Breast epithelium (tissue), 4 donors: ENCODE results near the gene NME9. TPM values are rescaled to one million over a fixed set of nuclear protein-coding genes. Genes with fewer than 3 reads are reported as not detected.

Source experiments
- DNase-seq, 2 donors: peaks; one replicate each; pipeline ENCODE4 v3.0.0-alpha.2; 2019; ENCODE audit warnings: low spot score in 2 of 2
- H3K27ac ChIP-seq, 2 donors: fragments of 200-600 bp; sonication (generic) in 1 of 2; one replicate each; pipeline ENCODE4 v1.5.1; 2016 to 2019; ENCODE audit warnings: mild to moderate bottlenecking in 1 of 2
- H3K27me3 ChIP-seq, 2 donors: fragments of 200-600 bp; sonication (generic) in 1 of 2; one replicate each; pipeline versions ENCODE4 v1.5.1 to v1.6.0; 2017 to 2019; ENCODE audit warnings: control low read depth in 1 of 2, mild to moderate bottlenecking in 1 of 2
- H3K36me3 ChIP-seq: fragments of 200-600 bp; one replicate; pipeline ENCODE4 v1.5.1; 2019
- H3K4me1 ChIP-seq, 2 donors: fragments of 200-600 bp; sonication (generic); one replicate each; pipeline ENCODE4 v1.5.1; 2016 to 2019; ENCODE audit warnings: control low read depth in 1 of 2
- H3K4me3 ChIP-seq, 3 donors: fragments of 200-600 bp; sonication (generic); 1 replicate in 2 of 3; 2 replicates in 1 of 3; pipeline ENCODE4 v1.5.1; 2016 to 2019; ENCODE audit warnings: mild to moderate bottlenecking in 3 of 3, moderate library complexity in 2 of 3
- H3K9me3 ChIP-seq, 2 donors: fragments of 200-600 bp; sonication (generic) in 1 of 2; one replicate each; pipeline ENCODE4 v1.5.1; 2016 to 2019; ENCODE audit warnings: control low read depth in 1 of 2
- CTCF ChIP-seq, 3 donors: fragments of 450-650 bp; IDR thresholded peaks; one replicate each; pipeline ENCODE4 v1.5.1; 2016 to 2017; ENCODE audit warnings: antibody characterized with exemption in 3 of 3, mild to moderate bottlenecking in 3 of 3, moderate library complexity in 3 of 3
- POLR2A ChIP-seq: fragments of 450-650 bp; IDR thresholded peaks from one replicate; pipeline ENCODE4 v1.6.1; 2016; ENCODE audit warnings: antibody characterized with exemption, mild to moderate bottlenecking, moderate library complexity
- POLR2AphosphoS5 ChIP-seq, 3 donors: sonication (generic); formaldehyde crosslinking; IDR thresholded peaks; one replicate each; pipeline ENCODE4 v1.6.1; 2017; ENCODE audit warnings: antibody characterized with exemption in 3 of 3
- intact Hi-C: fragments of 100-400 bp; cut with DNase I; formaldehyde crosslinking; loops from one replicate; pipeline ENCODE4 v1.15.1; 2023; ENCODE audit warnings: low total_unique reads
- total RNA-seq, 3 donors: library from RNA; depleted of rRNA; stranded (reverse); fragments of >200 nt; gene quantifications; one replicate each; pipeline ENCODE4 v1.1.0, GENCODE V29; 2016

NME9 gene
- total RNA-seq, 3 donors from 2014 or later = 0.48 to 1.3 (median 0.98) TPM

- intact Hi-C loops = no loop called here
- Histone ChIP-seq H3K4me3 (no peak overlapping the region), H3K9me3 (no peaks in the 10 kb centered on the region), H3K36me3 (no peaks in the 10 kb centered on the region), H3K4me1 (no peaks in the 10 kb centered on the region), H3K27me3 (no peaks in the 10 kb centered on the region), H3K27ac (no peak overlapping the region)
- DNase-seq = no peak
- TF ChIP-seq CTCF (IDR thresholded peaks at IDR 0.05) (no peak), POLR2AphosphoS5 (IDR thresholded peaks at IDR 0.05) (no peak), POLR2A (no peak)
These were observed 29.0 kb downstream of the NME9 start for GRCh38 chr3:138300647-138301046.

GRCh38 chr3:138297876-138298275, 31.8 kb downstream of the NME9 start:
- Histone ChIP-seq H3K4me1 (no peaks in the 10 kb centered on the region), H3K27me3 (no peaks in the 10 kb centered on the region), H3K9me3 (no peaks in the 10 kb centered on the region), H3K36me3 (no peaks in the 10 kb centered on the region), H3K27ac (no peak overlapping the region), H3K4me3 (no peak overlapping the region)
- TF ChIP-seq CTCF (IDR thresholded peaks at IDR 0.05) (no peak), POLR2A (no peak), POLR2AphosphoS5 (IDR thresholded peaks at IDR 0.05) (no peak)
- intact Hi-C loops = no loop called here
- DNase-seq = no peak

- H3K36me3 ChIP-seq = no peaks in the 10 kb centered on the region
- intact Hi-C loops = no loop called here
- H3K4me3 ChIP-seq = no peak overlapping the region
- no peak for TF ChIP-seq POLR2A
- TF ChIP-seq CTCF (IDR thresholded peaks at IDR 0.05) = no peak
- no peak for TF ChIP-seq POLR2AphosphoS5 (IDR thresholded peaks at IDR 0.05)
- H3K9me3 ChIP-seq = no peaks in the 10 kb centered on the region
- DNase-seq = no peak
- no peaks in the 10 kb centered on the region for H3K4me1 ChIP-seq
- H3K27me3 ChIP-seq = no peaks in the 10 kb centered on the region
- H3K27ac ChIP-seq = no peak overlapping the region
These were observed 32.5 kb downstream of the NME9 start for GRCh38 chr3:138297059-138297607.

GRCh38 chr3:138296639-138297038, 33.0 kb downstream of the NME9 start:
- Histone ChIP-seq H3K36me3 (no peaks in the 10 kb centered on the region), H3K27ac (no peak overlapping the region), H3K9me3 (no peaks in the 10 kb centered on the region), H3K4me3 (no peak overlapping the region), H3K27me3 (no peaks in the 10 kb centered on the region), H3K4me1 (no peaks in the 10 kb centered on the region)
- DNase-seq = no peak
- no peak for TF ChIP-seq POLR2A
- no peak for TF ChIP-seq CTCF (IDR thresholded peaks at IDR 0.05)
- no peak for TF ChIP-seq POLR2AphosphoS5 (IDR thresholded peaks at IDR 0.05)
- intact Hi-C loops = no loop called here

GRCh38 chr3:138289701-138290100, 40.0 kb downstream of the NME9 start:
- H3K27ac ChIP-seq = peak overlapping the region in 1 of 2 donors; percentile 1
- peaks cover 12% of the 10 kb centered on the region for H3K36me3 ChIP-seq
- no peaks in the 10 kb centered on the region for H3K4me1 ChIP-seq
- no peak overlapping the region for H3K4me3 ChIP-seq
- H3K27me3 ChIP-seq = no peaks in the 10 kb centered on the region
- intact Hi-C loops = no loop called here
- no peak for DNase-seq
- no peaks in the 10 kb centered on the region for H3K9me3 ChIP-seq
- no peak for TF ChIP-seq CTCF (IDR thresholded peaks at IDR 0.05)
- TF ChIP-seq POLR2A = no peak
- TF ChIP-seq POLR2AphosphoS5 (IDR thresholded peaks at IDR 0.05) = no peak
